Measurements from ENCODE around the gene SOST. TPM values are rescaled to one million over a fixed set of nuclear protein-coding genes. Genes with fewer than 3 reads are reported as not detected.

SOST gene
- total RNA-seq, 1 donor from 2014 or later = not detected

- no peak overlapping the region for H3K4me3 Mint-ChIP-seq (ENCODE audit: unreplicated experiment)
- DNase-seq (ENCODE audit: low spot score) = no peak
Observed at GRCh38 chr17:43710101-43710500, 48.5 kb downstream of the SOST start.

GRCh38 chr17:43709210-43709609, 49.4 kb downstream of the SOST start:
- Mint-ChIP-seq H3K27me3 (ENCODE audit: low read depth) (peaks cover 6% of the 10 kb centered on the region), H3K36me3 (ENCODE audit: low read depth) (no peaks in the 10 kb centered on the region), H3K9me3 (ENCODE audit: low read depth) (no peaks in the 10 kb centered on the region), H3K4me3 (ENCODE audit: unreplicated experiment) (no peak overlapping the region), H3K27ac (ENCODE audit: unreplicated experiment) (no peak overlapping the region), H3K4me1 (ENCODE audit: low read depth) (peaks cover 9% of the 10 kb centered on the region)
- TF ChIP-seq CTCF (IDR thresholded peaks at IDR 0.05) = no peak
- no peak for DNase-seq (ENCODE audit: low spot score)

More at GRCh38 chr17:43710101-43710500, 48.5 kb downstream of the SOST start:
- Mint-ChIP-seq H3K27me3 (ENCODE audit: low read depth) (peaks cover 6% of the 10 kb centered on the region), H3K4me1 (ENCODE audit: low read depth) (peaks cover 14% of the 10 kb centered on the region), H3K9me3 (ENCODE audit: low read depth) (no peaks in the 10 kb centered on the region), H3K27ac (ENCODE audit: unreplicated experiment) (no peak overlapping the region), H3K36me3 (ENCODE audit: low read depth) (no peaks in the 10 kb centered on the region)
- TF ChIP-seq CTCF (IDR thresholded peaks at IDR 0.05) = no peak

- no peak for TF ChIP-seq CTCF (IDR thresholded peaks at IDR 0.05)
- no peaks in the 10 kb centered on the region for H3K4me1 Mint-ChIP-seq (ENCODE audit: low read depth)
Observed at GRCh38 chr17:43707184-43707583, 51.4 kb downstream of the SOST start.

GRCh38 chr17:43706235-43706634, 52.4 kb downstream of the SOST start:
- H3K36me3 Mint-ChIP-seq (ENCODE audit: low read depth) = no peaks in the 10 kb centered on the region

More at GRCh38 chr17:43707184-43707583, 51.4 kb downstream of the SOST start:
- Mint-ChIP-seq H3K4me3 (ENCODE audit: unreplicated experiment) (no peak overlapping the region), H3K27ac (ENCODE audit: unreplicated experiment) (no peak overlapping the region), H3K9me3 (ENCODE audit: low read depth) (no peaks in the 10 kb centered on the region), H3K36me3 (ENCODE audit: low read depth) (no peaks in the 10 kb centered on the region), H3K27me3 (ENCODE audit: low read depth) (peaks cover 6% of the 10 kb centered on the region)
- no peak for DNase-seq (ENCODE audit: low spot score)

More at GRCh38 chr17:43706235-43706634, 52.4 kb downstream of the SOST start:
- Mint-ChIP-seq H3K9me3 (ENCODE audit: low read depth) (no peaks in the 10 kb centered on the region), H3K4me1 (ENCODE audit: low read depth) (peaks cover 3% of the 10 kb centered on the region), H3K27ac (ENCODE audit: unreplicated experiment) (no peak overlapping the region), H3K4me3 (ENCODE audit: unreplicated experiment) (no peak overlapping the region), H3K27me3 (ENCODE audit: low read depth) (peaks cover 6% of the 10 kb centered on the region)
- DNase-seq (ENCODE audit: low spot score) = no peak
- TF ChIP-seq CTCF (IDR thresholded peaks at IDR 0.05) = no peak

Other genes with a start within 250 kb of the SOST start
- gene ETV4, start 212.5 kb downstream of the SOST start, total RNA-seq = 1.1 to 1.2 TPM (median 1.1 TPM) in 3 replicates
- gene MEOX1, start 96.9 kb downstream of the SOST start, total RNA-seq = 0.07 TPM in 1 of 3 replicates, not detected in the others
- gene DUSP3, start 20.2 kb upstream of the SOST start, total RNA-seq = 39.4 to 60.2 TPM (median 57.7 TPM) in 3 replicates
- not detected in 3 replicates for gene CFAP97D1, start 21.6 kb upstream of the SOST start, total RNA-seq
- gene MPP3, start 74.4 kb upstream of the SOST start, total RNA-seq = 13.3 to 15.6 TPM (median 14.4 TPM) in 3 replicates
- 0.15 TPM in 1 of 3 replicates, not detected in the others for gene CD300LG, start 88.4 kb upstream of the SOST start, total RNA-seq
- gene MPP2, start 148.7 kb upstream of the SOST start, total RNA-seq = 7.0 to 7.8 TPM (median 7.5 TPM) in 3 replicates
- not detected in 3 replicates for gene PPY, start 183.7 kb upstream of the SOST start, total RNA-seq
- gene PYY, start 195.1 kb upstream of the SOST start, total RNA-seq = not detected in 3 replicates
- 0.40 to 0.51 TPM (median 0.41 TPM) in 3 replicates for gene NAGS, start 245.8 kb upstream of the SOST start, total RNA-seq

Measured in chondrocyte (in vitro differentiated cells).